Measurements from ENCODE around the gene PROSER2. TPM values are rescaled to one million over a fixed set of nuclear protein-coding genes. Genes with fewer than 3 reads are reported as not detected.

The PROSER2 gene
- total and polyA plus RNA-seq, 5 experiments from 2014 or later: 0.31 to 0.93 (median 0.61) TPM; not detected in 1

GRCh38 chr10:11810313-11810766 is 12.8 kb upstream of the PROSER2 start:
- peaks cover 3 to 12% (median 6%) of the 10 kb centered on the region in 5 donors for H3K27me3 Mint-ChIP-seq
- no peaks in the 10 kb centered on the region for H3K36me3 Mint-ChIP-seq
- peak overlapping the region in 1 of 10 donors; percentile 50 for H3K27ac Mint-ChIP-seq
- DNase-seq (no peak), ATAC-seq (no peak)
- H3K4me3 Mint-ChIP-seq: no peak overlapping the region
- H3K4me1 Mint-ChIP-seq: no peaks in the 10 kb centered on the region
- H3K9me3 Mint-ChIP-seq: no peaks in the 10 kb centered on the region
- POLR2A ChIA-PET: no interaction called here

- Mint-ChIP-seq H3K9me3 (no peaks in the 10 kb centered on the region), H3K27ac (no peak overlapping the region), H3K4me1 (no peaks in the 10 kb centered on the region), H3K27me3 (peaks cover 1 to 8% (median 3%) of the 10 kb centered on the region in 5 donors), H3K36me3 (no peaks in the 10 kb centered on the region), H3K4me3 (no peak overlapping the region)
- DNase-seq (no peak), ATAC-seq (no peak)
- POLR2A ChIA-PET: no interaction called here
Observed at GRCh38 chr10:11810973-11811372, 12.2 kb upstream of the PROSER2 start.

DNA sequence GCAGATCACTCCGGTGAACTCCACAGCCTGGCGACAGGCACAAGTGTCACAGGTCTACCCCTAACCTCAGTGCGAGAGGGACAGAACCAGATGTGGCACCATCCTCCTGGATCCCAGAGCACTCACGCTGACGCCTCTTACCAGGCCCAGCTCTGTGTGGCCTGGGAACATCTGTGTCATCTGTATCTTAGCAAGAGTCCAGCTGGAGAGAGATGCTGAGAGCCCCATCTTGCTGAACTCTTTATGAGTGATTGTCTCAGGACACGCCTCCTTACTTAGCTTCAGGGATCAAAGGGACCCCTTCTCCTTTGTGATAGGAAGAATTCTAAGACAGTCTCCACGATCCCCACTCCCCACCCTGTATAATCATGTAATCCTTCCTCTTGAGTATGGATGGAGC is 10.0 kb upstream of the PROSER2 start:
- Mint-ChIP-seq H3K4me1 (no peaks in the 10 kb centered on the region), H3K9me3 (no peaks in the 10 kb centered on the region), H3K27me3 (peaks cover 0 to 5% (median 0%) of the 10 kb centered on the region in 5 donors), H3K4me3 (no peak overlapping the region), H3K27ac (peak overlapping the region in 1 of 10 donors; percentile 8), H3K36me3 (no peaks in the 10 kb centered on the region)
- no peak for DNase-seq
- POLR2A ChIA-PET: no interaction called here
- ATAC-seq: no peak

- ATAC-seq (no peak), DNase-seq (no peak)
- peaks cover 0 to 3% (median 0%) of the 10 kb centered on the region in 5 donors for H3K27me3 Mint-ChIP-seq
- no peak overlapping the region for H3K4me3 Mint-ChIP-seq
- H3K27ac Mint-ChIP-seq: no peak overlapping the region
- POLR2A ChIA-PET: interaction anchor here (0.5 kb wide), 1 partner anchor 35 kb away, joined by 4 read pairs; no protein-coding TSS in a partner anchor
- H3K9me3 Mint-ChIP-seq: no peaks in the 10 kb centered on the region
- no peaks in the 10 kb centered on the region for H3K36me3 Mint-ChIP-seq
- H3K4me1 Mint-ChIP-seq: no peaks in the 10 kb centered on the region
Observed at GRCh38 chr10:11813855-11814567, 9.1 kb upstream of the PROSER2 start.

GRCh38 chr10:11819027-11819426 is 4.1 kb upstream of the PROSER2 start:
- no peaks in the 10 kb centered on the region for H3K36me3 Mint-ChIP-seq
- H3K4me1 Mint-ChIP-seq: peaks cover 4 to 9% (median 6%) of the 10 kb centered on the region in 4 donors
- H3K9me3 Mint-ChIP-seq: no peaks in the 10 kb centered on the region
- H3K4me3 Mint-ChIP-seq: no peak overlapping the region
- H3K27ac Mint-ChIP-seq: peak overlapping the region in 1 of 10 donors; percentile 69
- DNase-seq (no peak), ATAC-seq (no peak)
- POLR2A ChIA-PET: no interaction called here
- peaks cover 5 to 33% (median 21%) of the 10 kb centered on the region in 5 donors for H3K27me3 Mint-ChIP-seq

DNA sequence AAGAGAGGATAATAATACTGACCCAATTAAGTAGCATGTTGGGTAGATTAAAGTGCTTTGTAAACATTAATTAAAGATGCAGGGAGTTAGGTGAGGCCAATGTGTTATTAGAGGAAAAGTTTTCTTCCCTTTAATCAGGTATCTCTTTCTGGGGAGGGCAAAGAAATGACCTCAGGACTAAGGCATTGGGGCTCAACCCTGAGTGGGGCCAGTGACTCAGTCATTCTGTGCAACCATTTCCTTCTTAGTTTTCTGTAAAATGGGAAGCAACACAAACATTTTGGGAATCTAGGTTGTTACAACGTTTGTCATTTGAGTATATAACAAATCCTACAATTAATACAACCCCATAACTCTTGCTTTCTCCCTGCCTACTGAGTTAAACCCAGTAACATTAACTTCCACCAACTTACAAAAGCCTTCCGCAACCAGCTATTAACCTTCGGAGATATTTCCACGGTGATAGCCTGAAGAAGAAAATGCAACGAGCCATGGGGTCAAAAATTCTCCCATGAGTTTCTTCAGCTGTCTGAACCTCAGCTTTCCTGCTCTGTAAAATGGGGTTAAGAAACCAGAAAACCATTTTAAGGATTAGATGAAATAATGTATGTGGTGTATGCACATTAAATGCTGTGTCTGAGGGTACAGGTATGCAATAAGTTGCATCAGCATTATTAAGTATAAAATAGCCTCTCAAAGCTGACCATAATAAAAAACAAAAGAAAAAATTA is 965 bp upstream of the PROSER2 start:
- peak overlapping the region in 7 of 10 donors; percentile 6 to 65 (median 36) for H3K4me3 Mint-ChIP-seq

GRCh38 chr10:11822809-11823121 is 391 bp upstream of the PROSER2 start:
- no peak for ATAC-seq
- H3K27me3 Mint-ChIP-seq: peaks cover 20 to 69% (median 39%) of the 10 kb centered on the region in 5 donors

More for the DNA sequence above, 965 bp upstream of the PROSER2 start:
- POLR2A ChIA-PET: interaction anchor here (0.5 kb wide), 1 partner anchor 12 kb away, joined by 3 read pairs; no protein-coding TSS in a partner anchor
- peaks cover 7 to 14% (median 11%) of the 10 kb centered on the region in 4 donors for H3K4me1 Mint-ChIP-seq
- DNase-seq: no peak
- no peak overlapping the region for H3K27ac Mint-ChIP-seq
- peaks cover 0 to 2% (median 0%) of the 10 kb centered on the region in 3 donors for H3K36me3 Mint-ChIP-seq
- no peak for ATAC-seq
- H3K27me3 Mint-ChIP-seq: peaks cover 18 to 63% (median 37%) of the 10 kb centered on the region in 5 donors
- no peaks in the 10 kb centered on the region for H3K9me3 Mint-ChIP-seq

DNA sequence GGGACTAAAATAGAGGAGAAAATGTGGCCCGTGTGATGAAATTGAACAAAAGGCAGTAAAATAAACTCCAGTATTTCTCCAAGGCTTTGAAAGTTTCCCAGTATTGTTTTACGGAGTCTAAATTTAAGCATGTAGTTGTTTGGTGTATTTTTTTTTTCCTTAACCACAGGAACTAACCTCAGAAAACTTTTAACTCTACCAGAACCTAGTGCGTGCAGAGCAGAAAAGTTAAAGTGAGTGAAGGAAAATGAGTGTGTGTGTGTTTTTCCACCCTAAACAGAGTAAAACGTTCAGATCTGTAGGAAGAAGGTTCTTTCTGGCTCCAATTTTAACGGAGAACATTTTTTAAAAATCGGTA is 812 bp downstream of the PROSER2 start:
- Mint-ChIP-seq H3K36me3 (peaks cover 0 to 2% (median 0%) of the 10 kb centered on the region in 3 donors), H3K4me1 (peaks cover 7 to 14% (median 11%) of the 10 kb centered on the region in 4 donors), H3K9me3 (no peaks in the 10 kb centered on the region), H3K27me3 (peaks cover 20 to 69% (median 42%) of the 10 kb centered on the region in 5 donors), H3K4me3 (peak overlapping the region; percentile 65 to 87 (median 78)), H3K27ac (peak overlapping the region in 2 of 10 donors; percentile 35 to 58)
- POLR2A ChIA-PET: no interaction called here
- DNase-seq (peak in 2 of 10 donors; percentile 14 to 26), ATAC-seq (peak; percentile 18 to 25)

More at GRCh38 chr10:11822809-11823121, 391 bp upstream of the PROSER2 start:
- DNase-seq: peak in 1 of 10 donors; percentile 4
- Mint-ChIP-seq H3K36me3 (peaks cover 0 to 2% (median 0%) of the 10 kb centered on the region in 3 donors), H3K27ac (no peak overlapping the region), H3K4me3 (peak overlapping the region in 6 of 10 donors; percentile 19 to 70 (median 47)), H3K9me3 (no peaks in the 10 kb centered on the region), H3K4me1 (peaks cover 7 to 14% (median 11%) of the 10 kb centered on the region in 4 donors)
- POLR2A ChIA-PET: interaction anchor here (0.5 kb wide), 1 partner anchor 11 kb away, joined by 3 read pairs; no protein-coding TSS in a partner anchor

DNA sequence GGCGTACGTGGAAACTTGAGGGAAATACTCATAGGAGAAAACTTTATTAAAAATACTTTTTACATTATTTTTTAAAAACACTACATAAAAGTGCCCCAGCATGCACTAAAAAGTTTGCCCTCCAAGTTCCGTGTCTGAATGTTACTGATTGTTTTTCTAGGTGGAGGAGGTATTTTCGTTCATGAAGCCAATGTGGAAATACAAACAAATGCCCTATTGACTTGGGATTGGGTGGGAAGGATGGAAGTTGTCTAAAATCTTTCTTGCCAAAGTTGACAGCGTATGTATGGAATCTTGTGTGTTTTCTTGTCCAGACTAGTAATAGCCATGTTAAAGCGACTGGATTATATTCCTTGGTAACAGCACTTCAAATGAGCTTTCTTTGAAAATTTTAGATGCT is 1.2 kb downstream of the PROSER2 start:
- POLR2A ChIA-PET: no interaction called here
- peaks cover 7 to 14% (median 11%) of the 10 kb centered on the region in 4 donors for H3K4me1 Mint-ChIP-seq
- peaks cover 0 to 2% (median 0%) of the 10 kb centered on the region in 3 donors for H3K36me3 Mint-ChIP-seq
- no peak for DNase-seq
- ATAC-seq: no peak
- H3K27ac Mint-ChIP-seq: no peak overlapping the region
- peak overlapping the region; percentile 65 to 87 (median 78) for H3K4me3 Mint-ChIP-seq
- H3K9me3 Mint-ChIP-seq: no peaks in the 10 kb centered on the region
- peaks cover 20 to 67% (median 43%) of the 10 kb centered on the region in 5 donors for H3K27me3 Mint-ChIP-seq

- DNase-seq (no peak), ATAC-seq (no peak)
- H3K27me3 Mint-ChIP-seq: peaks cover 17 to 65% (median 40%) of the 10 kb centered on the region in 5 donors
- H3K4me3 Mint-ChIP-seq: peak overlapping the region in 4 of 10 donors; percentile 15 to 57 (median 36)
- H3K4me1 Mint-ChIP-seq: peaks cover 4 to 10% (median 8%) of the 10 kb centered on the region in 4 donors
- POLR2A ChIA-PET: no interaction called here
- peaks cover 0 to 2% (median 0%) of the 10 kb centered on the region in 3 donors for H3K36me3 Mint-ChIP-seq
- no peak overlapping the region for H3K27ac Mint-ChIP-seq
- H3K9me3 Mint-ChIP-seq: no peaks in the 10 kb centered on the region
Observed at GRCh38 chr10:11824825-11825224, 1.7 kb downstream of the PROSER2 start.

GRCh38 chr10:11825796-11826414 is 2.7 kb downstream of the PROSER2 start:
- ATAC-seq: no peak
- no peak overlapping the region for H3K27ac Mint-ChIP-seq
- DNase-seq: no peak
- H3K4me3 Mint-ChIP-seq: no peak overlapping the region
- POLR2A ChIA-PET: no interaction called here
- H3K27me3 Mint-ChIP-seq: peaks cover 17 to 67% (median 43%) of the 10 kb centered on the region in 5 donors
- H3K4me1 Mint-ChIP-seq: peaks cover 4 to 10% (median 7%) of the 10 kb centered on the region in 4 donors
- H3K9me3 Mint-ChIP-seq: no peaks in the 10 kb centered on the region
- H3K36me3 Mint-ChIP-seq: peaks cover 0 to 2% (median 0%) of the 10 kb centered on the region in 3 donors

DNA sequence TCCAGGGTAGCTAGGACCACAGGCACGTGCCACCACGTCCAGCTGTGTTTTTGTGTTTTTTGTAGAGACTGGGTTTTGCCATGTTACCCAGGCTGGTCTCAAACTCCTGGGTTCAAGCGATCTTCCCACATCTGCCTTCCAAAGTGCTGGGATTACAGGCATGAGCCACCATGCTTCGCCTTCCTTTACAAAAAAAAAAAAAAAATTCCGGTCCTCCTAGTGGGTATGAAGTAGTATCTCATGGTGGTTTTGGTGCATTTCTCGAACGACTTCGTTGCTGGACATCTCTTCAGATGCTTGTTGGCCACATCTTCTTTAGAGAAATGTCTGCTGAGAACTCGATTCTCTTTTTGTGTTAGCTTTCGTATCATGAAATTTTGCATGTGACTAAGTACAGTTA is 3.9 kb downstream of the PROSER2 start:
- peaks cover 0 to 2% (median 0%) of the 10 kb centered on the region in 3 donors for H3K36me3 Mint-ChIP-seq
- ATAC-seq: no peak
- H3K27ac Mint-ChIP-seq: no peak overlapping the region
- H3K9me3 Mint-ChIP-seq: no peaks in the 10 kb centered on the region
- H3K4me1 Mint-ChIP-seq: peaks cover 4 to 10% (median 7%) of the 10 kb centered on the region in 4 donors
- DNase-seq: no peak
- POLR2A ChIA-PET: interaction anchor here (1.2 kb wide), 1 partner anchor 9 kb away, joined by 5 read pairs; no protein-coding TSS in a partner anchor
- peaks cover 17 to 66% (median 36%) of the 10 kb centered on the region in 5 donors for H3K27me3 Mint-ChIP-seq
- no peak overlapping the region for H3K4me3 Mint-ChIP-seq
